ENCODE data around the gene COBL.

GRCh38 chr7:51259766-51260165, 56.8 kb downstream of the COBL start:
- TF ChIP-seq CTCF (conservative IDR thresholded peaks at IDR 0.05; ENCODE audit: low read length) (no peak), EZH2phosphoT487 (IDR thresholded peaks at IDR 0.05; ENCODE audit: borderline replicate concordance) (no peak)

Data from Loucy (cell line).